Activated naive CD4-positive, alpha-beta T cell treated with anti-CD3 and anti-CD28 coated beads, Interleukin-2, amount 50 U/mL, for 24 hours (primary cell): ENCODE results near the gene PRKCQ.

Experiments
- H3K27ac Mint-ChIP-seq: one replicate; pipeline ENCODE4 v1.8.0; 2021; ENCODE audit warnings: mild to moderate bottlenecking, mixed read lengths
- H3K27me3 Mint-ChIP-seq: one replicate; pipeline ENCODE4 v1.8.0; 2021; ENCODE audit warnings: mixed read lengths
- H3K36me3 Mint-ChIP-seq: one replicate; pipeline ENCODE4 v1.8.0; 2021; ENCODE audit warnings: mixed read lengths
- H3K4me1 Mint-ChIP-seq: one replicate; pipeline ENCODE4 v1.8.0; 2021; ENCODE audit warnings: mixed read lengths
- H3K4me3 Mint-ChIP-seq: one replicate; pipeline ENCODE4 v1.8.0; 2021; ENCODE audit warnings: mild to moderate bottlenecking, mixed read lengths
- H3K9me3 Mint-ChIP-seq: one replicate; pipeline ENCODE4 v1.8.0; 2021; ENCODE audit warnings: mixed read lengths

PRKCQ gene

GRCh38 chr10:6530211-6530840, 49.8 kb downstream of the PRKCQ start:
- Mint-ChIP-seq H3K27ac (peak overlapping the region; percentile 100), H3K4me1 (peaks cover 95% of the 10 kb centered on the region), H3K27me3 (no peaks in the 10 kb centered on the region), H3K4me3 (peak overlapping the region; percentile 93), H3K36me3 (peaks cover 19% of the 10 kb centered on the region), H3K9me3 (no peaks in the 10 kb centered on the region)

- Mint-ChIP-seq H3K27me3 (no peaks in the 10 kb centered on the region), H3K27ac (peak overlapping the region; percentile 89), H3K4me1 (peaks cover 96% of the 10 kb centered on the region), H3K4me3 (peak overlapping the region; percentile 35), H3K9me3 (no peaks in the 10 kb centered on the region), H3K36me3 (peaks cover 22% of the 10 kb centered on the region)
These were observed 51.7 kb downstream of the PRKCQ start for GRCh38 chr10:6528198-6528950.

DNA sequence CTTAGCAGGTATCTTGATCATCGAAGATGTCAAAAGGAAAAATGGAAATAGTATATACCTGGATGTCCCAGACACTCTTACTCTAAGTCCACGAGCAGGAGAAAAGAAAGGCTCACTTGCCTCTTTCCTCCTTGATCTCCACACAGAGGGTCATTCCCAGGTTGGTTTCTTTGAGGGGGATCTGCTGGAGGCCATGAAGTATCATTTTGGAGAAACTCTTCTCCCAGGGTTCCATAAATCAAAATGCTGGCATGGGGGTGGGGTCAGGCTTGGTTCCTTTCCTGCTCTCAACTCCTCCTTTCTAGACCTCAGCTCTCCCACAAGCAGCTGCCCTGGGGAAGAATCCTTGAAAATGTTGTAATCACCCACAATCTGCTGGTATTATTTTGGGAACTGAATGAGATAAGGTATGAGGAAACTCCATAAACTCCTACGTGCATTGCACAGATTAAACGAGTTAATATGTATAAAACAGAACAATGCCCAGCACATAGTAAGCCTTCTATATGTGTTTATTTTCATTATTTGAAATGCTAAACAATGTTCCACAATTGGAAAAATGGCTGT, 54.4 kb downstream of the PRKCQ start:
- Mint-ChIP-seq H3K9me3 (no peaks in the 10 kb centered on the region), H3K4me3 (no peak overlapping the region), H3K4me1 (peaks cover 92% of the 10 kb centered on the region), H3K36me3 (peaks cover 27% of the 10 kb centered on the region), H3K27me3 (no peaks in the 10 kb centered on the region), H3K27ac (peak overlapping the region; percentile 91)

DNA sequence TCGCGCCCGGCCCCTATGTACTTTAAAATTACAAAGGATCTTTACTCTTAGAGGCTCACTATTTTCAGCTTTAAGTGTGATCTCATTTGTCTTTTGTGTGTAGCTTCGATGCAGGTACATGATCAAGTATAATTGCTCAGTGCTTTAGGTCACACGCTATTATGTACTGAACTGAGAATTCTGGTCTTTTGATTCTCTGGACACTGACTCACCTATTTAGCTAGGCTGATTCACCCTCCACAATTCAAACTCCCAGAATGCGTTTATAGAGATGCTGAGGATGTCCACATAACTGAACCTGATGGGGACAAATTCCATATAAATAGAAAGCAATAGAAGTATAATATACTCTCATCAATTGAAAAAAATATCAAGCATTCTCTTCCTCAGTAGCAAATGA, 57.8 kb downstream of the PRKCQ start:
- Mint-ChIP-seq H3K4me3 (no peak overlapping the region), H3K27ac (peak overlapping the region; percentile 35), H3K36me3 (peaks cover 29% of the 10 kb centered on the region), H3K4me1 (peaks cover 90% of the 10 kb centered on the region), H3K27me3 (no peaks in the 10 kb centered on the region), H3K9me3 (no peaks in the 10 kb centered on the region)

- H3K4me3 Mint-ChIP-seq = peak overlapping the region; percentile 26
- H3K9me3 Mint-ChIP-seq = no peaks in the 10 kb centered on the region
- H3K27ac Mint-ChIP-seq = peak overlapping the region; percentile 59
These were observed 59.9 kb downstream of the PRKCQ start for GRCh38 chr10:6520138-6520537.

DNA sequence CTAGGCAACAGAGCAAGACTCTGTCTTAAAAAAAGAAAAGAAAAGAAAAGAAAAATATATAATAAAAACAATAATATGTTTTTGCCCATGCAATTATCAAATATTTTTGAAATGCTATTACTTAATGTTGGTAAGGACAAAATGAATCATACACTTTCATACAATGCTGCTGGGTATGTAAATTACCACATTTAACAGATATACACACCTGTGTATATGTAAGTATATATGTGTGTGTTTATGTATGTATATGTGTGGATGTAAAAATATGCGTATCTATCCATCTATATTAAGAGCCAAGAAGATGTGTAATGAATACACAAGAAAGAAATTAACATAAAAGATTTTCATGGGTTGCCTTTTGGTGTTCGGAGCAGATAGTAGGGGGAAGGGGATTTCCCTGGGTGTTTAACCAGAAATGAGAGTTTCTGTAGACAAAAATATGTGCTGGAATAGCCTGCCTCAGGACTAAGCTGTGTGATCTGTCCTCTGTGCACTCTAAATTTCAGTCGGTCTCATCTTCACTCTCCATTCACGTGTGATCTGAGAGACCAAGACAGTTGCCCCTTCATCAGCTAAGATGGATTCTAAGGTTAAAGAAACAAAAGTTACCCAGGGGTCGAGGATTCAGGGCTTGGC, 61.2 kb downstream of the PRKCQ start:
- Mint-ChIP-seq H3K27ac (peak overlapping the region; percentile 59), H3K36me3 (peaks cover 12% of the 10 kb centered on the region), H3K4me1 (peaks cover 94% of the 10 kb centered on the region), H3K4me3 (peak overlapping the region; percentile 69), H3K27me3 (no peaks in the 10 kb centered on the region), H3K9me3 (no peaks in the 10 kb centered on the region)

More at GRCh38 chr10:6520138-6520537, 59.9 kb downstream of the PRKCQ start:
- peaks cover 91% of the 10 kb centered on the region for H3K4me1 Mint-ChIP-seq
- H3K36me3 Mint-ChIP-seq = peaks cover 14% of the 10 kb centered on the region
- H3K27me3 Mint-ChIP-seq = no peaks in the 10 kb centered on the region

GRCh38 chr10:6516929-6517284, 63.2 kb downstream of the PRKCQ start:
- Mint-ChIP-seq H3K4me3 (peak overlapping the region; percentile 42), H3K27me3 (no peaks in the 10 kb centered on the region), H3K27ac (peak overlapping the region; percentile 68), H3K9me3 (no peaks in the 10 kb centered on the region), H3K36me3 (peaks cover 17% of the 10 kb centered on the region), H3K4me1 (peaks cover 97% of the 10 kb centered on the region)

DNA sequence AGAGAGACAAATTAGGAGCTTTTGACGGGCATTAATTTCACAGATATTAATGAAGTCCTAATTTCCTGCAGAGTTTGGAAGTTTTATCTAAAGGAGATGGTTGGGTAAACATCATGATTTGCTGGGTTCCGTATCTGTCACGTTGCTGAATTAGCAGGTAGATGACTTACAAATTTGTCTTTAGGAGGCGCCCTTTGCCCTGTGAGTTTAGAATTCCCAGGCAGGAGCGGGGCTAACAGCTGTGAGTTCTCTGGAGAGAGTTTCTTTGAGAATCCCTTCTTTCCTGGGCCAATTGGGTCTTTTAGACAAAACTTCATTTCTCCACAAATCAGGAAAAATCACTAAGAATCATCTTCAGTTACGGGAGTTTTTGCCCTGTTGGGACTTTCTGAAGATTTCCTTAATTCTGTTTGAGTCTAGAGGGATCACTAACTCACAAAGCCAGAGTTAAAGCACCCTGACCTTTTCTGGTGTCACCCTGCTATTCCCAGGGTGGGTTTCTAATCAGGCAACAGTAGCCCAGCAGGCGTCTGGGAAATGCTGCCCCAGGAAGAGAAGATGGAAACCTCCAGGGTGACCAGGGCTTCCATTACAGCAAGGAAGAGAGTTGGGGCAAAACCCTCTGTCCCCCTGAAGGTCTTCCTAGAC, 63.7 kb downstream of the PRKCQ start:
- Mint-ChIP-seq H3K9me3 (no peaks in the 10 kb centered on the region), H3K4me3 (peak overlapping the region; percentile 7), H3K4me1 (peaks cover 98% of the 10 kb centered on the region), H3K27ac (peak overlapping the region; percentile 68), H3K27me3 (no peaks in the 10 kb centered on the region), H3K36me3 (peaks cover 20% of the 10 kb centered on the region)

GRCh38 chr10:6514844-6515780, 65.0 kb downstream of the PRKCQ start:
- no peaks in the 10 kb centered on the region for H3K9me3 Mint-ChIP-seq
- peaks cover 21% of the 10 kb centered on the region for H3K36me3 Mint-ChIP-seq
- no peak overlapping the region for H3K4me3 Mint-ChIP-seq
- peak overlapping the region; percentile 55 for H3K27ac Mint-ChIP-seq
- H3K4me1 Mint-ChIP-seq = peaks cover 88% of the 10 kb centered on the region
- H3K27me3 Mint-ChIP-seq = no peaks in the 10 kb centered on the region

GRCh38 chr10:6514180-6514579, 65.9 kb downstream of the PRKCQ start:
- Mint-ChIP-seq H3K4me1 (peaks cover 82% of the 10 kb centered on the region), H3K9me3 (no peaks in the 10 kb centered on the region), H3K4me3 (no peak overlapping the region), H3K27ac (peak overlapping the region; percentile 55), H3K27me3 (no peaks in the 10 kb centered on the region), H3K36me3 (peaks cover 21% of the 10 kb centered on the region)

DNA sequence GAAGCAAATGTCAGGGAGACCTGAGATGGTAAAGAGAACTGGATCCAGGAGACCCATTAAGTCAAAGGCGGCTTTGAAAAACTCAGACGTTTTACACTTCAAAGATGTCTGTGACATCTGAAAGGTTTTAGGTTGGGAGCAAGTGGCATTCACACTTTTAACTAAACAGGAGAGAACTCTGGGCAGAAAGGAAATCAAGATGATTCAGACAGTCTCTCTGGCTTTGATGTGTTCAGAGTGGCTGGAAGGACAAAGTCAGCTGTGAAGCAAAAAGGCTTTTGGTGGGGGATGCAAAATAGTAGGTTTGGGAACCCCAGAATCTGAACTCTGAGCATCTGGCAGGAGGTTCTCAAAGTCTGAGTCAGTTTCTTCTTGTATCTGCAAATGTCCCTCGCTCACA, 66.6 kb downstream of the PRKCQ start:
- Mint-ChIP-seq H3K9me3 (no peaks in the 10 kb centered on the region), H3K36me3 (peaks cover 24% of the 10 kb centered on the region), H3K4me1 (peaks cover 76% of the 10 kb centered on the region), H3K27me3 (no peaks in the 10 kb centered on the region), H3K4me3 (peak overlapping the region; percentile 69), H3K27ac (peak overlapping the region; percentile 95)

DNA sequence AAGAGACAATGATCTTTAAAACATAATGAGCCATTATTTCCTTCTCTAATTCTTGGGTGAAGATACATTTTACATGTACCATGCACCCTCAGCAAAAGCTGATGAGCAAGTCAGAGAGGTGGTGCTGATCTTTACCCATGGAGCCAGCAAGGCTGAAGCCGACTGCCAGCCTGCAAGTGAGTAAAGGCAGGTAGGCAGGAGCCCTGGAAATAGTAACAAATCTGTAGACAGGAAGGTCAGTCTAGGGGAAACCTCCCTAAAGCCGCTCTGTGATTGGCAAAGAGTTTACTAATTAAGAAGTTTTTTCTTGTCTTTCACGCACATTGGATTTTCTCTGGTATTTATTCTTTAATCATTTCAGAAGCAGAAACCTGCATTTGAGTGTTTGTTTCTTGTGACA, 67.9 kb downstream of the PRKCQ start:
- H3K4me3 Mint-ChIP-seq = no peak overlapping the region

DNA sequence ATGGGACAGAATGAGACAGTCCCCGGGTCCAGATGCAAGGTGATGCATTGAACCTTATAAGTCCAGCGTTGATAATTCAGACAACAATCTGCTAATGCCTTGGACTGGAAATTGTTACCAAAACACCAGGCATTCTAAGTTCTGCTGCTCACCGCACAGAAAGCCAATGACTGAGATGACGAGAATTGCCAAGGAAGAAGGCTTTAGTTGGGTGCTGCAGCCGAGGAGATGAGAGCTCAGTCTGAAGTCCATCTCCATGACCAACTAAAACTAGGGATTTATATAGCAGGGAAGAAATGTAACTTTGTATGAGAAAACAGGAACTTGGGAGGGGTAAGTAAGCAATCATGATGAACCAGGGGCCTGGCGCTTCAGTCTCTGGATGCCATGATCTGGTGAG, 68.7 kb downstream of the PRKCQ start:
- peak overlapping the region; percentile 59 for H3K27ac Mint-ChIP-seq
- no peak overlapping the region for H3K4me3 Mint-ChIP-seq

More for the DNA sequence above, 67.9 kb downstream of the PRKCQ start:
- peaks cover 33% of the 10 kb centered on the region for H3K36me3 Mint-ChIP-seq
- H3K27ac Mint-ChIP-seq = peak overlapping the region; percentile 84
- H3K4me1 Mint-ChIP-seq = peaks cover 78% of the 10 kb centered on the region
- H3K27me3 Mint-ChIP-seq = no peaks in the 10 kb centered on the region
- H3K9me3 Mint-ChIP-seq = no peaks in the 10 kb centered on the region

DNA sequence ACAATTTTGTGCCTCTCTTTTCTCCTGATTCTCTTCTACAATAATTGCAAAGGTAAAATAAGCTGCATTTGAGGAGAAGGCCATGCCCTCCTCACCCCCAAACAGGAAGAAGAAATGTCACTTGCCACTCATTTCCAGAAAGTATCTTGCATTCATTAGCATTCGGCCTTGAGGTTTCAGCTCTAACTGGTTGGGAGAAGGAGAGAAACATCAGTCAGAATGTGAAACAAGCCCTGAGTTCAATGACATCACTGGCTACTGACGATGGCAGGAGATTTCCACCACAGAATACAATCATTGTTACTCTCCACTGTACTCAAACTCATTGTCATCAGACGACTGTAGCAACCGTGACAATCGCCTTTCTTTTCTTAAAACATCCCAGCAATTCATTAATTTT, 72.8 kb downstream of the PRKCQ start:
- Mint-ChIP-seq H3K4me3 (peak overlapping the region; percentile 26), H3K36me3 (peaks cover 44% of the 10 kb centered on the region), H3K4me1 (peaks cover 62% of the 10 kb centered on the region), H3K27ac (peak overlapping the region; percentile 91), H3K27me3 (no peaks in the 10 kb centered on the region), H3K9me3 (no peaks in the 10 kb centered on the region)

More for the DNA sequence above, 68.7 kb downstream of the PRKCQ start:
- peaks cover 34% of the 10 kb centered on the region for H3K36me3 Mint-ChIP-seq
- no peaks in the 10 kb centered on the region for H3K9me3 Mint-ChIP-seq
- H3K4me1 Mint-ChIP-seq = peaks cover 75% of the 10 kb centered on the region
- no peaks in the 10 kb centered on the region for H3K27me3 Mint-ChIP-seq
